MCF 10A (cell line): Measurements from ENCODE around the gene PRSS33. TPM values are rescaled to one million over a fixed set of nuclear protein-coding genes. Genes with fewer than 3 reads are reported as not detected.
A peak's percentile ranks its signal among the peaks of the same experiment; 100 is the strongest.

Source experiments
- BruUV-seq: library from RNA; stranded (reverse); fragments of 400-500 nt; replicated peaks from 2 replicates; lab custom pipeline; 2021; lab: Mats Ljungman, UMichigan
- CTCF ChIA-PET: fragments of 300-600 bp; sonication (Branson Sonifier 250); formaldehyde crosslinking; extraction: SDS; loops from one replicate; lab custom pipeline; 2021; ENCODE audit warnings: antibody characterized with exemption, inconsistent platforms; lab: Yijun Ruan, JAX
- POLR2A ChIA-PET: fragments of 300-600, 350-650 bp; sonication (Branson Sonifier 250); formaldehyde crosslinking; extraction: SDS; loops from one replicate; lab custom pipeline; 2020; ENCODE audit warnings: antibody characterized with exemption, inconsistent platforms; lab: Yijun Ruan, JAX
- DNase-seq: peaks from one replicate; pipeline ENCODE4 v3.0.0-alpha.2; 2018; ENCODE audit not compliant: unreplicated experiment
- H3K27ac Mint-ChIP-seq: one replicate; pipeline ENCODE4 v1.8.0; 2022; ENCODE audit warnings: mild to moderate bottlenecking, low read depth, mixed read lengths; ENCODE audit not compliant: unreplicated experiment
- H3K27me3 Mint-ChIP-seq: one replicate; pipeline ENCODE4 v1.8.0; 2022; ENCODE audit warnings: mixed read lengths; ENCODE audit not compliant: insufficient read depth, unreplicated experiment
- H3K36me3 Mint-ChIP-seq: one replicate; pipeline ENCODE4 v1.8.0; 2022; ENCODE audit warnings: mild to moderate bottlenecking, moderate library complexity, mixed read lengths; ENCODE audit not compliant: insufficient read depth, unreplicated experiment
- H3K4me1 Mint-ChIP-seq: one replicate; pipeline ENCODE4 v1.8.0; 2022; ENCODE audit warnings: mixed read lengths; ENCODE audit not compliant: insufficient read depth, unreplicated experiment
- H3K4me3 Mint-ChIP-seq: one replicate; pipeline ENCODE4 v1.8.0; 2022; ENCODE audit warnings: mild to moderate bottlenecking, moderate library complexity, mixed read lengths; ENCODE audit not compliant: unreplicated experiment
- H3K9me3 Mint-ChIP-seq: one replicate; pipeline ENCODE4 v1.8.0; 2022; ENCODE audit warnings: mixed read lengths; ENCODE audit not compliant: unreplicated experiment
- CTCF ChIP-seq: fragments of 200-600 bp; IDR thresholded peaks from one replicate; pipeline ENCODE4 v1.8.0; 2022; ENCODE audit warnings: antibody characterized with exemption, mild to moderate bottlenecking; ENCODE audit not compliant: unreplicated experiment
- intact Hi-C: fragments of 100-400 bp; cut with micrococcal nuclease; formaldehyde crosslinking; loops from 2 replicates; pipeline ENCODE4 v1.14.1; 2022
- total RNA-seq: library from RNA; stranded (reverse); gene quantifications from 2 replicates; pipeline ENCODE4 v1.2.3, GENCODE V29; 2022

Gene PRSS33
- total RNA-seq, 1 experiment from 2014 or later = not detected

GRCh38 chr16:2779151-2779920 is 8.0 kb downstream of the PRSS33 start:
- Mint-ChIP-seq H3K4me1 (peaks cover 10% of the 10 kb centered on the region), H3K9me3 (no peaks in the 10 kb centered on the region), H3K27me3 (no peaks in the 10 kb centered on the region), H3K27ac (no peak overlapping the region), H3K4me3 (no peak overlapping the region), H3K36me3 (peaks cover 20% of the 10 kb centered on the region)
- TF ChIP-seq CTCF = no peak
- intact Hi-C loops = no loop called here
- no TSS peak for BruUV-seq
- no peak for DNase-seq
- CTCF ChIA-PET = interaction anchor here (0.6 to 1.6 kb wide), 4 partner anchors 10 to 141 kb away, joined by 3 to 6 read pairs (median 4); no protein-coding TSS in a partner anchor
- POLR2A ChIA-PET = interaction anchor here (3.1 to 6.5 kb wide), 3 partner anchors 12 to 90 kb away, joined by 48 to 79 read pairs (median 61); partner anchors contain the start of gene SRRM2

- peaks cover 27% of the 10 kb centered on the region for H3K36me3 Mint-ChIP-seq
Measured at GRCh38 chr16:2778630-2778958, 8.8 kb downstream of the PRSS33 start.

GRCh38 chr16:2777903-2778629 is 9.3 kb downstream of the PRSS33 start:
- POLR2A ChIA-PET = interaction anchor here (0.6 to 6.5 kb wide), 15 partner anchors 10 to 853 kb away, joined by 3 to 79 read pairs (median 4); partner anchors contain the start of genes FLYWCH2, KCTD5 and SRRM2

More at GRCh38 chr16:2778630-2778958, 8.8 kb downstream of the PRSS33 start:
- peaks cover 10% of the 10 kb centered on the region for H3K4me1 Mint-ChIP-seq
- H3K9me3 Mint-ChIP-seq = no peaks in the 10 kb centered on the region
- POLR2A ChIA-PET = interaction anchor here (0.7 to 6.5 kb wide), 8 partner anchors 11 to 853 kb away, joined by 3 to 79 read pairs (median 6); partner anchors contain the start of genes KCTD5 and SRRM2
- H3K4me3 Mint-ChIP-seq = peak overlapping the region; percentile 96
- CTCF ChIA-PET = interaction anchor here (0.6 to 1.6 kb wide), 9 partner anchors 9 to 394 kb away, joined by 3 to 6 read pairs (median 4); partner anchors contain the start of gene SRRM2
- DNase-seq = no peak
- H3K27me3 Mint-ChIP-seq = no peaks in the 10 kb centered on the region
- TF ChIP-seq CTCF = no peak
- BruUV-seq = no TSS peak
- intact Hi-C loops = no loop called here
- H3K27ac Mint-ChIP-seq = peak overlapping the region; percentile 96

More at GRCh38 chr16:2777903-2778629, 9.3 kb downstream of the PRSS33 start:
- CTCF ChIA-PET = interaction anchor here (0.6 to 1.6 kb wide), 7 partner anchors 9 to 394 kb away, joined by 3 to 6 read pairs (median 4); partner anchors contain the start of gene SRRM2
- H3K9me3 Mint-ChIP-seq = no peaks in the 10 kb centered on the region
- intact Hi-C loops = loop anchor here (2.0 kb wide), 1 partner anchor 91 kb away; no protein-coding TSS in a partner anchor
- H3K4me3 Mint-ChIP-seq = peak overlapping the region; percentile 96
- peaks cover 12% of the 10 kb centered on the region for H3K4me1 Mint-ChIP-seq
- peak overlapping the region; percentile 96 for H3K27ac Mint-ChIP-seq
- H3K36me3 Mint-ChIP-seq = peaks cover 33% of the 10 kb centered on the region
- BruUV-seq = no TSS peak
- no peak for TF ChIP-seq CTCF
- DNase-seq = no peak
- no peaks in the 10 kb centered on the region for H3K27me3 Mint-ChIP-seq
